IMR-90 (cell line): Measurements from ENCODE around the gene FASLG. TPM values are rescaled to one million over a fixed set of nuclear protein-coding genes. Genes with fewer than 3 reads are reported as not detected.

ENCODE experiments used
- ATAC-seq: fragments of 200-7000 bp; cut with Tn5 transposase; 2 replicates; pipeline ENCODE4 v1.9.1; 2020; ENCODE audit warnings: low read depth, mild to moderate bottlenecking, moderate library complexity
- BruUV-seq: library from RNA; stranded (reverse); fragments of 400-500 nt; replicated peaks from 2 replicates; lab custom pipeline; 2021; lab: Mats Ljungman, UMichigan
- CTCF ChIA-PET: fragments of 300-600 bp; formaldehyde crosslinking; extraction: SDS; loops from one replicate; lab custom pipeline; 2021; ENCODE audit warnings: antibody characterized with exemption; lab: Yijun Ruan, JAX
- POLR2A ChIA-PET: fragments of 300-600 bp; sonication (Branson Sonifier 250); formaldehyde crosslinking; loops from one replicate; lab custom pipeline; 2022; ENCODE audit warnings: antibody characterized with exemption; ENCODE audit not compliant: unreplicated experiment; lab: Charles Lee
- DNase-seq: peaks from one replicate; pipeline ENCODE4 v3.0.0; 2013
- H2AFZ ChIP-seq: replicated peaks from 2 replicates; pipeline ENCODE3; 2013; ENCODE audit warnings: low read length, mild to moderate bottlenecking; ENCODE audit not compliant: poor library complexity
- H2AK5ac ChIP-seq: 2 replicates; pipeline ENCODE4 v1.6.1; 2013; ENCODE audit warnings: low read depth, low read length, inconsistent platforms
- H2AK9ac ChIP-seq: replicated peaks from 2 replicates; pipeline ENCODE3; 2013; ENCODE audit warnings: mild to moderate bottlenecking, low read depth, low read length, moderate library complexity; ENCODE audit not compliant: poor library complexity
- H2BK120ac ChIP-seq: 2 replicates; pipeline ENCODE4 v1.6.1; 2013; ENCODE audit warnings: low read depth, low read length, inconsistent platforms
- H2BK15ac ChIP-seq: 3 replicates; pipeline ENCODE4 v1.6.1; 2013; ENCODE audit warnings: low read depth, low read length, inconsistent platforms
- H2BK20ac ChIP-seq: 2 replicates; pipeline ENCODE4 v1.6.1; 2013; ENCODE audit warnings: low read depth, mild to moderate bottlenecking, inconsistent platforms, low read length, moderate library complexity
- H2BK5ac ChIP-seq: 2 replicates; pipeline ENCODE4 v1.6.1; 2013; ENCODE audit warnings: mild to moderate bottlenecking, low read depth, low read length, inconsistent platforms; ENCODE audit not compliant: poor library complexity, severe bottlenecking
- H3K14ac ChIP-seq: replicated peaks from 2 replicates; pipeline ENCODE4 v1.6.1; 2013; ENCODE audit warnings: low read depth, low read length, inconsistent platforms
- H3K18ac ChIP-seq: 2 replicates; pipeline ENCODE4 v1.6.1; 2013; ENCODE audit warnings: low read depth, low read length, control low read depth
- H3K23ac ChIP-seq: 2 replicates; pipeline ENCODE4 v1.6.1; 2013; ENCODE audit warnings: low read depth, low read length, inconsistent platforms
- H3K27ac ChIP-seq: 2 replicates; pipeline ENCODE4 v1.5.1; 2013; ENCODE audit warnings: mild to moderate bottlenecking, control low read depth, low read length; ENCODE audit not compliant: insufficient read depth
- H3K27me3 ChIP-seq: 2 replicates; pipeline ENCODE4 v1.6.1; 2013; ENCODE audit warnings: low read length; ENCODE audit not compliant: control insufficient read depth, insufficient read depth
- H3K36me3 ChIP-seq: 2 replicates; pipeline ENCODE4 v1.6.1; 2013; ENCODE audit warnings: low read length, mixed read lengths; ENCODE audit not compliant: control insufficient read depth, insufficient read depth
- H3K4ac ChIP-seq: 2 replicates; pipeline ENCODE4 v1.6.1; 2013; ENCODE audit warnings: low read depth, low read length, inconsistent platforms
- H3K4me1 ChIP-seq: 2 replicates; pipeline ENCODE4 v1.6.1; 2013; ENCODE audit warnings: low read length, mixed read lengths; ENCODE audit not compliant: control insufficient read depth, insufficient read depth
- H3K4me2 ChIP-seq: 2 replicates; pipeline ENCODE4 v1.6.1; 2013; ENCODE audit warnings: low read depth, mild to moderate bottlenecking, control low read depth, low read length, moderate library complexity
- H3K4me3 ChIP-seq: 2 replicates; pipeline ENCODE4 v1.5.1; 2013; ENCODE audit warnings: low read depth, mild to moderate bottlenecking, control low read depth, low read length, moderate library complexity; ENCODE audit not compliant: insufficient read depth
- H3K56ac ChIP-seq: 2 replicates; pipeline ENCODE4 v1.6.1; 2013; ENCODE audit warnings: low read length, inconsistent platforms; ENCODE audit not compliant: insufficient read depth; ENCODE audit errors: extremely low read depth
- H3K79me1 ChIP-seq, 2 experiments: 2 replicates each; pipeline ENCODE4 v1.6.1; 2013; ENCODE audit warnings: low read length in 2 of 2, inconsistent platforms in 1 of 2, low read depth in 1 of 2
- H3K9ac ChIP-seq: 2 replicates; pipeline ENCODE4 v1.6.1; 2013; ENCODE audit warnings: low read depth, low read length, control low read depth
- H3K9me1 ChIP-seq: 2 replicates; pipeline ENCODE4 v1.6.1; 2013; ENCODE audit warnings: low read length, inconsistent platforms; ENCODE audit not compliant: insufficient read depth
- H3K9me3 ChIP-seq: 2 replicates; pipeline ENCODE4 v1.6.1; 2013; ENCODE audit warnings: low read length; ENCODE audit not compliant: control insufficient read depth, insufficient read depth
- H4K20me1 ChIP-seq: 2 replicates; pipeline ENCODE4 v1.6.1; 2013; ENCODE audit warnings: low read length, inconsistent platforms; ENCODE audit not compliant: insufficient read depth
- H4K5ac ChIP-seq: 2 replicates; pipeline ENCODE4 v1.6.1; 2013; ENCODE audit warnings: mild to moderate bottlenecking, low read depth, low read length, control low read depth
- H4K8ac ChIP-seq, 2 experiments: 2 replicates each; pipeline ENCODE4 v1.6.1; 2013; ENCODE audit warnings: low read depth in 2 of 2, low read length in 2 of 2, control low read depth in 1 of 2, inconsistent platforms in 1 of 2
- H4K91ac ChIP-seq: 2 replicates; pipeline ENCODE4 v1.6.1; 2013; ENCODE audit warnings: low read depth, low read length, inconsistent platforms; ENCODE audit not compliant: insufficient read depth
- BHLHE40 ChIP-seq: fragments of 150-350 bp; IDR thresholded peaks from 2 replicates; pipeline ENCODE4 v1.6.1; 2016; ENCODE audit warnings: mild to moderate bottlenecking, low read depth, low read length
- CEBPB ChIP-seq: IDR thresholded peaks from 2 replicates; pipeline ENCODE4 v1.6.1; 2012; ENCODE audit warnings: low read depth, low read length, improper control_type of control experiment
- FOS ChIP-seq: fragments of 150-350 bp; IDR thresholded peaks from 2 replicates; pipeline ENCODE4 v1.6.1; 2016; ENCODE audit warnings: low read depth, low read length
- MAZ ChIP-seq: IDR thresholded peaks from 2 replicates; pipeline ENCODE4 v1.6.1; 2012; ENCODE audit warnings: low read depth, mild to moderate bottlenecking, low read length, improper control_type of control experiment, moderate library complexity, borderline replicate concordance
- MXI1 ChIP-seq: IDR thresholded peaks from 2 replicates; pipeline ENCODE4 v1.6.1; 2012; ENCODE audit warnings: low read depth, mild to moderate bottlenecking, low read length, moderate library complexity, borderline replicate concordance
- NFE2L2 ChIP-seq: fragments of 150-350 bp; IDR thresholded peaks from 2 replicates; pipeline ENCODE4 v1.6.1; 2016; ENCODE audit warnings: low read depth, mild to moderate bottlenecking, low read length
- POLR2A ChIP-seq: IDR thresholded peaks from 2 replicates; pipeline ENCODE4 v1.6.1; 2012; ENCODE audit warnings: mild to moderate bottlenecking, low read depth, low read length
- RAD21 ChIP-seq: IDR thresholded peaks from 2 replicates; pipeline ENCODE4 v1.6.1; 2012; ENCODE audit warnings: low read length, improper control_type of control experiment
- RCOR1 ChIP-seq: IDR thresholded peaks from 2 replicates; pipeline ENCODE4 v1.6.1; 2012; ENCODE audit warnings: mild to moderate bottlenecking, low read length, improper control_type of control experiment; ENCODE audit not compliant: insufficient replicate concordance
- SMC3 ChIP-seq: fragments of 150-350 bp; IDR thresholded peaks from 2 replicates; pipeline ENCODE4 v1.6.1; 2016; ENCODE audit warnings: low read depth, mild to moderate bottlenecking, antibody characterized with exemption, low read length, moderate library complexity
- WGBS, 2 experiments: methylation state at CpG; one replicate each; pipeline versions ENCODE4 v1.1.5 to v1.1.7; 2013; ENCODE audit warnings: missing lambda C conversion rate in 2 of 2; ENCODE audit not compliant: insufficient read length in 1 of 2; ENCODE audit errors: extremely low coverage in 2 of 2; 5-methylcytosine and 5-hydroxymethylcytosine counted together
- dilution Hi-C: fragments of 300-500 bp; cut with HindIII; formaldehyde crosslinking; loops from one replicate; pipeline ENCODE4 v1.14.3; 2018; ENCODE audit warnings: low sequenced_read_pairs; ENCODE audit not compliant: unreplicated experiment
- in situ Hi-C: fragments of 300-500 bp; cut with MboI; formaldehyde crosslinking; loops from 3 replicates; pipeline ENCODE4 v1.14.3; 2019; ENCODE audit warnings: low sequenced_read_pairs, inconsistent platforms, mixed read lengths
- intact Hi-C: fragments of 100-400 bp; cut with micrococcal nuclease; formaldehyde crosslinking; loops from 2 replicates; pipeline ENCODE4 v1.10.0; 2022
- polyA plus RNA-seq, 3 experiments: library from polyadenylated mRNA; depleted of rRNA; stranded (reverse); fragments of >200 nt; gene quantifications; 2 replicates each; pipeline ENCODE4 v1.2.3, GENCODE V29; 2012; ENCODE audit warnings: low replicate concordance in 1 of 3
- total RNA-seq: library from RNA; depleted of rRNA; stranded (reverse); fragments of >200 nt; gene quantifications from 2 replicates; pipeline ENCODE4 v1.2.3, GENCODE V29; 2012
- TF ChIP-seq, protein P1 (sequence below): fragments of 150-350 bp; IDR thresholded peaks from 2 replicates; pipeline ENCODE4 v1.6.1; 2016; ENCODE audit warnings: low read depth, mild to moderate bottlenecking, low read length, moderate library complexity, borderline replicate concordance
- TF ChIP-seq, protein P2 (sequence below): conservative IDR thresholded peaks from 2 replicates; pipeline ENCODE4 v1.5.1; 2012; ENCODE audit warnings: mild to moderate bottlenecking, low read depth, low read length, improper control_type of control experiment

Gene FASLG
- total and polyA plus RNA-seq, 2 of the 4 experiments (the other 2 are of a cell fraction) = 0.14 to 0.18 TPM

DNA sequence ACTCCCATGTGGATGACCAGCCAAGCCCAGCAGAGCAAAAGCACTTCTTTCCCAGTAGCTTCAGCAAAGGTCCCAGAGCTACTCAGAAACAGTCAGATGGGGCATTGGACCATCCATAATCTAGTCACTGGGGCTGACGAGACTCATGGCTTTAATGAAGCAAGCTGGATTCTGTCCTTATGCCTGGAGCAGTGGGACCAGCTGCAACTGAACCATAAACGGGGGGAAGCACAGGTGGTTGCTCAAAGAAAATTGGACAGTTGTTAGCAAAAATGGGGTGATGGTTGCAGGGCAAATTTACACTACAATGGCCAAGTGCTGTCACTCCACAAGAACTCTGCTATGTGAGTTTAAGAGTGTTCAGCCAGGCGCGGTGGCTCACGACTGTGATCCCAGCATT is 17.4 kb upstream of the FASLG start:
- ChIA-PET CTCF (interaction anchor here (0.6 kb wide), 2 partner anchors 9 to 28 kb away, joined by 3 to 5 read pairs; no protein-coding TSS in a partner anchor), POLR2A (no interaction called here)
- H3K14ac ChIP-seq = no peak overlapping the region
- H3K23ac ChIP-seq = no peak overlapping the region
- no peak overlapping the region for H4K8ac ChIP-seq
- no peak overlapping the region for H4K5ac ChIP-seq
- H3K56ac ChIP-seq = no peak overlapping the region
- no TSS peak for BruUV-seq
- ATAC-seq (no peak), DNase-seq (no peak)
- dilution Hi-C loops (no loop called here), intact Hi-C loops (no loop called here), in situ Hi-C loops (no loop called here)
- H3K4me1 ChIP-seq = peaks cover 21% of the 10 kb centered on the region
- H3K4ac ChIP-seq = peak overlapping the region; percentile 50; the same call in 1 of the 2 replicates
- no peak overlapping the region; the same call in 2 of the 3 replicates for H2BK15ac ChIP-seq
- TF ChIP-seq BHLHE40 (no peak), POLR2A (no peak), MAZ (no peak), RCOR1 (no peak), CEBPB (no peak), FOS (no peak), NFE2L2 (no peak), RAD21 (no peak), SMC3 (no peak), MXI1 (no peak)
- TF ChIP-seq, protein P1, sequence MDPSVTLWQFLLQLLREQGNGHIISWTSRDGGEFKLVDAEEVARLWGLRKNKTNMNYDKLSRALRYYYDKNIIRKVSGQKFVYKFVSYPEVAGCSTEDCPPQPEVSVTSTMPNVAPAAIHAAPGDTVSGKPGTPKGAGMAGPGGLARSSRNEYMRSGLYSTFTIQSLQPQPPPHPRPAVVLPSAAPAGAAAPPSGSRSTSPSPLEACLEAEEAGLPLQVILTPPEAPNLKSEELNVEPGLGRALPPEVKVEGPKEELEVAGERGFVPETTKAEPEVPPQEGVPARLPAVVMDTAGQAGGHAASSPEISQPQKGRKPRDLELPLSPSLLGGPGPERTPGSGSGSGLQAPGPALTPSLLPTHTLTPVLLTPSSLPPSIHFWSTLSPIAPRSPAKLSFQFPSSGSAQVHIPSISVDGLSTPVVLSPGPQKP = no peak
- TF ChIP-seq, protein P2, sequence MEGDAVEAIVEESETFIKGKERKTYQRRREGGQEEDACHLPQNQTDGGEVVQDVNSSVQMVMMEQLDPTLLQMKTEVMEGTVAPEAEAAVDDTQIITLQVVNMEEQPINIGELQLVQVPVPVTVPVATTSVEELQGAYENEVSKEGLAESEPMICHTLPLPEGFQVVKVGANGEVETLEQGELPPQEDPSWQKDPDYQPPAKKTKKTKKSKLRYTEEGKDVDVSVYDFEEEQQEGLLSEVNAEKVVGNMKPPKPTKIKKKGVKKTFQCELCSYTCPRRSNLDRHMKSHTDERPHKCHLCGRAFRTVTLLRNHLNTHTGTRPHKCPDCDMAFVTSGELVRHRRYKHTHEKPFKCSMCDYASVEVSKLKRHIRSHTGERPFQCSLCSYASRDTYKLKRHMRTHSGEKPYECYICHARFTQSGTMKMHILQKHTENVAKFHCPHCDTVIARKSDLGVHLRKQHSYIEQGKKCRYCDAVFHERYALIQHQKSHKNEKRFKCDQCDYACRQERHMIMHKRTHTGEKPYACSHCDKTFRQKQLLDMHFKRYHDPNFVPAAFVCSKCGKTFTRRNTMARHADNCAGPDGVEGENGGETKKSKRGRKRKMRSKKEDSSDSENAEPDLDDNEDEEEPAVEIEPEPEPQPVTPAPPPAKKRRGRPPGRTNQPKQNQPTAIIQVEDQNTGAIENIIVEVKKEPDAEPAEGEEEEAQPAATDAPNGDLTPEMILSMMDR = no peak
- H3K79me1 ChIP-seq = 0 out of 4 replicates have a peak, but pooled peaks cover 0 to 7% of the 10 kb centered on the region in 2 experiments
- no peak overlapping the region for H2AFZ ChIP-seq
- no peak overlapping the region for H3K9ac ChIP-seq
- H2BK5ac ChIP-seq = no peak overlapping the region
- WGBS, 2 experiments = 100% methylated on average over 2 of the region's 5 CpGs; no CpG with 5 or more reads in 1 of the 2 experiments
- no peaks in the 10 kb centered on the region for H3K36me3 ChIP-seq
- no peak overlapping the region for H2AK9ac ChIP-seq
- H3K9me3 ChIP-seq = peaks cover 6% of the 10 kb centered on the region; the same call in 1 of the 2 replicates
- no peak overlapping the region for H3K18ac ChIP-seq
- H2BK20ac ChIP-seq = peak overlapping the region; percentile 51; the same call in 1 of the 2 replicates
- peaks cover 27% of the 10 kb centered on the region for H3K9me1 ChIP-seq
- no peak overlapping the region for H3K4me2 ChIP-seq
- no peak overlapping the region for H3K4me3 ChIP-seq
- H3K27ac ChIP-seq = no peak overlapping the region
- no peaks in the 10 kb centered on the region for H3K27me3 ChIP-seq
- H4K91ac ChIP-seq = no peak overlapping the region
- no peaks in the 10 kb centered on the region for H4K20me1 ChIP-seq
- H2BK120ac ChIP-seq = peak overlapping the region; percentile 51; the same call in 1 of the 2 replicates
- peak overlapping the region; percentile 27; the same call in 1 of the 2 replicates for H2AK5ac ChIP-seq
